OCI-LY3 (cell line): ENCODE data around the gene NELL1.

ENCODE experiments used
- EZH2phosphoT487 ChIP-seq: fragments of 200-600 bp; shearing (Covaris generic); IDR thresholded peaks from 2 replicates; pipeline ENCODE4 v1.6.1; 2018; ENCODE audit warnings: antibody characterized with exemption, mixed run types, low read depth
- TF ChIP-seq, protein P1 (sequence below): fragments of 200-600, 300-600 bp; sonication (generic); IDR thresholded peaks from 2 replicates; pipeline ENCODE4 v1.5.1; 2014; ENCODE audit warnings: antibody characterized with exemption, low read length, low read depth

DNA sequence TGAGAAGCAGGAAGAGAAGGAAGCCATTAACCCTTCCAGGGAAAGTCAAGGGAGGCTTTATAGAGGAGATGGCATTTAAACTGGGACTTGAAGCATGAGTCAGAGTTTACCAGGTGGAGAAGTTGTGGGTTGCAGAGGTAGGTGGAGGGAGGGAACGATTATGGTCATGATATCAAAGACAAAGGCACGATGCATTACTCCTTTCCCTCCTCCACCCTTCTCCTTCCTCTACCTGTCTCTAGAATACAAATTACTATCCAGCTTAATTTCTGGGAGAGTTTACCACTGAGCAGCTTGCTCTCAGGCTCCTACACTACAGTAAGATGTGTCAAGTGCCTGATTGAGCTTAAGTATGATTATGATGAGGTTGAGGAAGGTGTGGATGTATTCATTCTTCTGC is 151.7 kb downstream of the NELL1 start:
- TF ChIP-seq, protein P1, sequence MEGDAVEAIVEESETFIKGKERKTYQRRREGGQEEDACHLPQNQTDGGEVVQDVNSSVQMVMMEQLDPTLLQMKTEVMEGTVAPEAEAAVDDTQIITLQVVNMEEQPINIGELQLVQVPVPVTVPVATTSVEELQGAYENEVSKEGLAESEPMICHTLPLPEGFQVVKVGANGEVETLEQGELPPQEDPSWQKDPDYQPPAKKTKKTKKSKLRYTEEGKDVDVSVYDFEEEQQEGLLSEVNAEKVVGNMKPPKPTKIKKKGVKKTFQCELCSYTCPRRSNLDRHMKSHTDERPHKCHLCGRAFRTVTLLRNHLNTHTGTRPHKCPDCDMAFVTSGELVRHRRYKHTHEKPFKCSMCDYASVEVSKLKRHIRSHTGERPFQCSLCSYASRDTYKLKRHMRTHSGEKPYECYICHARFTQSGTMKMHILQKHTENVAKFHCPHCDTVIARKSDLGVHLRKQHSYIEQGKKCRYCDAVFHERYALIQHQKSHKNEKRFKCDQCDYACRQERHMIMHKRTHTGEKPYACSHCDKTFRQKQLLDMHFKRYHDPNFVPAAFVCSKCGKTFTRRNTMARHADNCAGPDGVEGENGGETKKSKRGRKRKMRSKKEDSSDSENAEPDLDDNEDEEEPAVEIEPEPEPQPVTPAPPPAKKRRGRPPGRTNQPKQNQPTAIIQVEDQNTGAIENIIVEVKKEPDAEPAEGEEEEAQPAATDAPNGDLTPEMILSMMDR, result no peak
- no peak for TF ChIP-seq EZH2phosphoT487
